GM21423 (cell line): ENCODE measurements around the gene BATF2.

Experiments
- ATAC-seq: cut with Tn5 transposase; IDR thresholded peaks from one replicate; pipeline ENCODE4 v1.9.1; 2021; ENCODE audit warnings: mild to moderate bottlenecking, moderate library complexity; ENCODE audit not compliant: unreplicated experiment

BATF2 gene

GRCh38 chr11:64970731-64971151, 26.0 kb downstream of the BATF2 start:
- no peak for ATAC-seq

DNA sequence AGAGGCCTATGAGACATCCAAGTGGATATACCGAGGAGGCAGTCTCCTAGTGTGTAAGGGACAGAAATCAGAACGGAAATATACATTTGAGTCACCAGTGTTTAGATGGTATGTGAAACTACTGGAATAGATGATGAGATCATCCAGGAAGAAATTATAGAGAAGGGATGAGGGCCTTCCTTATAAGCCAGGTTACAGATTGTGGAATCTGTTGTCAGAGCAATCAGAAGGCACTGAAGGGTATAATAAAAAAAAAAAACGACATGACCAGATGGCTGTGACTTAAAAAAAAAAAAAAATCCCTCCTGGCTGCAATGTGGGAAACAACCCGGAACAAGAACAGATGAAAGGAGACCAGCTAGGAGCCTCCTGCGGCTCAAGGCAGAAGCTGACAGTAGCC, 27.6 kb downstream of the BATF2 start:
- no peak for ATAC-seq

- no peak for ATAC-seq
Observed at GRCh38 chr11:64967375-64967774, 29.4 kb downstream of the BATF2 start.

GRCh38 chr11:64963072-64963631, 33.6 kb downstream of the BATF2 start:
- no peak for ATAC-seq

DNA sequence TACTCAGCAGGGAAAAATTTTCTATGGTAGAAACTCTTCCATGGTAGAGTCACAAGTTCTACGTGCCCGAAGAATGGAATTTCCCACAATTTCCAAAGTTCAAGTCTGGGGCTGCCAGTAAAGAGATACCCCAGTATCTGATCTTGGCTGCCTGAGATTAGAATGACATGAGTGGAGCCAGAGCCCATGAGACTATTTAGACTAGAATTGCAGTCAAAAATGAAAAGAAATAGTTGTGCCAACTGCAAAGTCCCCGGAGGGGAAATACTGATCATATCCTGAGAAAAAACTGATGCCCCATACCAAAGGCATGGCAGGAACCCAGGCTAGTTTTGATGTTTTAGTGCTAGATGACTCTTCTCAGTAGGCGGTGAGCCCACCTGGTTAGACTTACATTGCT, 36.1 kb downstream of the BATF2 start:
- no peak for ATAC-seq

DNA sequence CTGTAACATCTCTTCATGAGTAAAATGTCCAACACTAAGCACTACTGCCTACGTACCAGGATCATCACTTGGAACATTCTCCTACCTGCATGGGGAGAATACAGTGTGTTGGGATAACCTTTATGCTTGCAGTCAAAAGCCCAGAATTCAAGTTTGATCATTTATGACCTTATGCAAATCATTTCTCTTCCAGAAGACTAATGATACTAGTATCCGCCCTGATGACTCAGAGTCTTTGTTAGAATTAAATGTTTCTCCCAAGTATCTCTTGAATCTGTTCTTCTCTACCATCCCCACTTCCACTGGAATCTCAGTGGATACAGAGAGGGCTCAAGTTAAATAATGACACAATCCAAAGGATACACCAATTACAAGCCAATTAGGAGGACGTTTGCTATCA, 37.3 kb downstream of the BATF2 start:
- ATAC-seq = no peak

GRCh38 chr11:64954201-64954600, 42.6 kb downstream of the BATF2 start:
- no peak for ATAC-seq

GRCh38 chr11:64951529-64951928, 45.2 kb downstream of the BATF2 start:
- no peak for ATAC-seq

- no peak for ATAC-seq
Observed at GRCh38 chr11:64947208-64947814, 49.5 kb downstream of the BATF2 start.
